Stimulated activated CD4-positive, alpha-beta T cell treated with anti-CD3 and anti-CD28 coated beads, Interleukin-15, amount 100 ng/mL, for 24 hours (primary cell): ENCODE data around the gene SBF2.

ENCODE experiments used
- DNase-seq: peaks from one replicate; pipeline ENCODE4 v3.0.0-alpha.2; 2020

SBF2 gene

GRCh38 chr11:9736365-9736764 lies 557.7 kb downstream of the SBF2 start:
- no peak for DNase-seq

DNA sequence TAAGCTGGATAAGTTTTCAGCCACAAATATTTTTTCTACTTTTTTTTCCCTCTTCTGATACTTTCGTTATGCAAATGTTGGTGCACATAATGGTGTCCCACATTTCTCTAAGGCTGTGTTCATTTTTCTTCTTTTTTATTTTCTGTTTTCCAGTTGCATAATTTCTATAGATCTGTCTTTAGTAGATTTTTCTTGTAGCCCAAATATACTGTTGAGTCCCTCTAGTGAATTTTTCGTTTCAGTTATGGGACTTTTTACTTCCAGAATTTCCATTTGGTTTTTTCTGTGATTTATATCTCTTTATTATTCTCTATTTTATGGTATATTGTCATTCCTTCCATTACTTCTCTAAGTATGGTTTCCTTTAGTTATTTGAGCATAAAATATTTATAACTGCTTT lies 558.1 kb downstream of the SBF2 start:
- no peak for DNase-seq

DNA sequence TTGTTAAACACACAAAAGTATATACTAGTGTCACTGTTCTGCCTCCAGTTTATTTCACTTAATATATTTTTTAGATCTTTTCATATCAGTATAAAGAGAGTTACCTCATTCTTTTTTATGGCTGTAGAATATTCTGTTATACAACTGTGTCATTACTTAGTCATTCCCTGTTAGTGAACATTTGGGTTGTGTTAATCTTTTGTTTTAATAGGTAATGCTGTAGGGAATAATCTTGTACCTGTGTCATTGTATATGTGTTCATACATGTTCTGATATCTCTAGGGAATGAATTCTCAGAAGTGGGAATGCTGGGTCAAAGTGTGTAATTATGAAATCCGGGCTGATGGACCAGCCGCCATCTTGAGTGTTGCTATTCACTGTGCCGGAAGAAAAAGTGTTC lies 558.8 kb downstream of the SBF2 start:
- no peak for DNase-seq

GRCh38 chr11:9733212-9733611 lies 560.8 kb downstream of the SBF2 start:
- no peak for DNase-seq

DNA sequence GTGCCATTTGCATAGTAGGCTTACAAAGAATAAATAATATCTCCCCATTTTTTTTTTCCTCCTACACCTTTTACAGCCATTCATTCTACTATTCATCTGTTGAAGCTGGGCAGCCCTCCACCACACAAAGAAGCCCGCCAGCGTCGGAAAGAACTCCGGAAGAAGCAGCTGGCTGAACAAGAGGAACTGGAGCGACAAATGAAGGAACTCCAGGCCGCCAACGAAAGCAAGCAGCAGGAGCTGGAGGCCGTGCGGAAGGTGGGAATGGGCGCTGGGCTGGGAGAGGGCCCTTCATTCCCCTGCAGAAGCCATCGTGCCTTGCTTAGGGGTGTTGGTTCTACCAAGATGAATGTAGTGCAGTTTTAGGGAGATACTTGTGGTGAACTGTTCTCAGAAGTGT lies 561.6 kb downstream of the SBF2 start:
- no peak for DNase-seq

DNA sequence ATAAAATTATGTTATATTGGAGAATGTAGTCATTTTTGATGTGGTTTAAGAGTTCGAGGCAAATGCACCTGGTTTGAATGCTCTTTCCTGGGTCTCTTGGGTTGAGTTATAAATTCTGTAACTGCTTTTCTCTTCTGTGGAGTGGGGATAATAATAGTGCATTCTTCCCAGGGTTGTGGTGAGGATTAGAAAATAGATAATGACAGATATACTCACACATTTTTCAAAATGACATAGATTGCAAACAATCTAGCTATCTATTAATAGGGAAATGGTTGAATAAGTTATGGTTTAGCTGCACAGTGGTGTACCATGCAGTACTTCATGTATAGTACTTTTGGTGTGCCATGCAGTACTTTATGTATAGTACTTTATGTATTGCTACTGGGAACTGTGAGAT lies 562.8 kb downstream of the SBF2 start:
- no peak for DNase-seq
